Stimulated activated CD8-positive, alpha-beta memory T cell treated with anti-CD3 and anti-CD28 coated beads, Interleukin-7, amount 100 ng/mL, for 48 hours (primary cell): ENCODE data around the gene VEGFC.

ENCODE experiments used
- DNase-seq, 2 donors: peaks; one replicate each; pipeline ENCODE4 v3.0.0-alpha.2; 2020; ENCODE audit warnings: low read depth in 1 of 2; ENCODE audit errors: extremely low read depth in 1 of 2

Gene VEGFC

DNA sequence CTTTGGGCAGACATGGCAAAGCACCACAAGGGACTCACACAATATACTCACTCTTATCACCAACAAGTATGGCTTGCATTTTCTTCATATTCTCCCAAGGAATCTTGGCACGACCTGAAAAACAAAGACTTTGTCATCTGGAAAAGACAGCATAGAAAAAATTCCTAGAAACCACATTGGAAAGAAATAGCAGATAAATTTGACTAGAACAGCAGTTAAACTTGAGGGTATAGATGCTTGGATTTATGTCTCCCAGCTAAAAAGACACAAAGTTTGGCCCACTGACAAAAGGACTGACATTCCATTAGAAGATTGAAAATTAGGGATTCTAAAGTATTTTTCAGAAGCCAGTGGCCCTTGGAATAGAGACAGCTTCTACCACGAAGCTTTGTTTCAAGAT lies 6.9 kb upstream of the VEGFC start:
- DNase-seq, result no peak

DNA sequence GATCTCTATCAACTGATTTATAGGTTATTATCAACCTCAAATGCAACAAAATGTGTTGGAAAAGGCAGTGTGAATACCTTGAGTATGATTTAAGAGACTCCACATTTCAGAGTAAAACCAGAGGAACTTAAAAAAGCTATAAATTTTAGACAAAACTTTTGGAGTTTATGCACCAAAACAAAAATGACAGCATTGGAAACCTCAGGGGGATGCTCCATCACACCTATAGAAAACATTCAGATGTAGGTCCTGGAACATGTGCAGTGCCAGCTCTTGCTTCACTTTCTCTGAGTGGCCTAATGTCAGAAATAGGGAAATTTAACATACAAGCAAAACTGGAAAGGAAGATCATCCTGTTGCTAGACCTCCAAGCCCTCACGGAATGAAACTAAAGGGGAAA lies 5.8 kb upstream of the VEGFC start:
- DNase-seq, result no peak

DNA sequence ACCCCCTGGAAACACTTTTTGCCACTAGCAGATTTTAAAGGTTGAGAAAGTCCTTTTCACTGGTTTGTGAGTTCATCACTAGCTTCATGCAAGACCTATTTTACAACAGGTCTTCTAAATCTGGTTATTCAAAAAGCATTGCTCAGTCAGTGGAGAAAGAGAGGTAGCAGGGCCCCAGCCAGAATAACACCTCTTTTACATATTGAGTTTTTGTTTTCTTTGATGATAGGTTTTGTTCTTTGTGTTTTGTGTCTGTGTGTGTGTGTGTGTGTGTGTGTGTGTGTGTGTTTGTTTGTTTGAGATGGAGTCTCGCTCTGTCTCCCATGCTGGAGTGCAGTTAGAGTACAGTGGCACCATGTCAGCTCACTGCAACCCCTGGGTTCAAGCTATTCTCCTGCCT lies 2.7 kb upstream of the VEGFC start:
- no peak for DNase-seq

DNA sequence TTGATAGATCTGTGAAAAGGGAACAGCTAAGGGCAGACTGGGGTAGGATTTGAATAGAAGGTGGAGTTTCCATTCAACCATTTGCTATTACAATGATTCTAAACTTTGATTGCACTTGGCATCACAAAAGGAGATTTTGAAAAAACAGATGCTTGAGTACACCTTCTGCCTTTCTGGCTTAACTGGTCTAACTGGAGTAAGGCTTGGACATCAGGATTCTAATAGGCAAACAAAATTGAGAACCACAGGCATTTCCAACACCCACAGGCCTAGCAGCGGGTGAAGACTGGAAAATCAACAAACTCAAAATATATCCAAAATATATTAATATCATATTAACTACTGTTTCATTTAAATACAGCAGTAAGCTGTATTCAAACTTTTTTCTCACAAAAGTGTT lies 1.9 kb upstream of the VEGFC start:
- no peak for DNase-seq

DNA sequence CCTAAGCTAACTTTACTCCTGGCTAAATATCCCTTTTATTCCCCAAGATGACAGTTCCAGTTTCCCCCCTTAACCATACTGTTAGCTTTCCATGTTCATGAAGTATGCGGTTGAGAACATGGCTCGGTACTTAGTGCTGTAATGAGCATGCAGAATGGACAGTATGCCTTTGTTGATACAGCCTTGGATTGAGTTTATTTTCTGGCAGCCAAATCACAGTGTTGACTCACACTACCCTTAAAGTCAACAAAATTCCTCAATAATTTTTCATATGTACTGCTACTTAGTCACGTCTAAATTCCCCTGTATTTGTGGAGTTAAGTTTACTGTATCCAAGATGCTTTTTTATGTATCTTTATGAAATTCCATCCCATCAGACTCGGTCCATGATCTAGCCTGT lies 1.4 kb upstream of the VEGFC start:
- DNase-seq, result no peak

DNA sequence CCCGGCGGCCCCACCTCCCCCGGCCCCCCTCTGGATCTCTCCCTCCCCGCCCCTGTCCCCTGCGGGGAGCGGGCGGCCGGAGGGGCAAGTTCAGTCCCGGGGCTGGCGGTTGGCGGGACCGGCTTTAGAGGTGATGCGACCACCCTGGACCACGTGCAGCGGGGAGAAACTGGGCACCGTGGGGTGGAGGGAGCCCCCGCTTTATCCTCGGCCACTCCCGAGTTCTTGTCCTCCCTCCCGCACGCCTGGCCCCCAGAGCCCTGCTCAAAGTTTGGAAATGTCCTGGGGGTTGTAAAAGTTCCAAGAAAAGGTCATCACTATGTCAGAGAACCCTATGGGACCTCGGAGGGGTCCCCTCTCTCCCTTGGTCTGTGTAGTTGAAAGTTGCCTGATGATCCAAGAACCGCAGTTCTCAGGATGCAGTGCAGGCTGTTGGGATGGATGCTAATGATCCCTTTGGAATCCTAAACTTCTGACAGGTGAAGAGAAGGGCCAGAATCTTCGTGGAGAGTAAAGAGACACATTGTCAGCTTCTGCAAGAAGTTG lies 411 bp upstream of the VEGFC start:
- no peak for DNase-seq

DNA sequence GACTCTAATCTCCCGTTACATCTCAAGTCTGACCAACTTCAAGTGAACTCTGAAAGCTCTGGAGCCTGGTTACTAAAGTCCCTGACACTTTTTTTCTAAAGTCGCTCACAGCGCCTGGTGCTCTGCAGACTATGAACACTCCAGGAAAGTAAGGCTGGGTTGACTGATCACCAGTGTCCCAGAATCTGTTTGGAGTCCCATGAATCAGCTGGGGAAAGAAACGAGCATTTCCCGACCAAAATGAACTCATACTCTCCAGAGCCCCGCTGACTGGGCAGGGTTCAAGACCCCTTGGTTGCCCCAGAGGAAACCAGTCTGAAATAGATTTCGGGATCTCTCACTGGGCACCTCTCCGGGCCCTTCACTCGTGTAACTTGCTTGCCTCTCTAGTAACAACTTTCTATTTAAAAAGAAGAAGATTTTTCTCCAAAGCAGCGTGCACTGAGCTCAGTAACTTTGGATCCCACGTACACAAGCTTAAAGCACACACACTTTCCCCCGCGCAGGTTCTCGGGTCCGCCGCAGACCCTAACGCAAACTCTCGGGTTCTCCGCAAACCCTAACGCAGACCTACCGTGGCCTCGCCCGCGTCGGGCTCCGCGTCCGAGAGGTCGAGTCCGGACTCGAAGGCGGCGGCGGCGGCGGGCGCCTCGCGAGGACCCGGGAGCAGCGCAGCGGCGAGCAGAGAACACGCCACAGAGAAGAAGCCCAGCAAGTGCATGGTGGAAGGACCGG lies 964 bp downstream of the VEGFC start:
- DNase-seq, result no peak

DNA sequence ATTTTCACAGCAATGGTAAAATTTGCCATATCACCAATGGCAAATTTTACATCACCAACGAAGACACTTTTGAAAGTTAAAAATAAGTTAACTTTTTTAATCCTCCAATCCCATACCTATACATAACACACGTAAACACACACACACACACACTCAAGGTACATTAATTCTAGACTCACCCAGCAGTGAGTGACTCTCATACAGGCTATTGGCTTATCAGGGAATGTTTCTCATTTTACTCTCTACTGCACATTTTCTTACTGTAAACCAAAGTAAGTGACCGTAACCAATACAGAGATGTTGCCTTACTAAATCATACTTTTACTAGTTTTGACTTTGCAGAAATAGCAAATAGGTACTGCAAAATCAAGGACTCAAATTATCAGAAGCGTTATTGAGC lies 2.3 kb downstream of the VEGFC start:
- DNase-seq, result no peak

DNA sequence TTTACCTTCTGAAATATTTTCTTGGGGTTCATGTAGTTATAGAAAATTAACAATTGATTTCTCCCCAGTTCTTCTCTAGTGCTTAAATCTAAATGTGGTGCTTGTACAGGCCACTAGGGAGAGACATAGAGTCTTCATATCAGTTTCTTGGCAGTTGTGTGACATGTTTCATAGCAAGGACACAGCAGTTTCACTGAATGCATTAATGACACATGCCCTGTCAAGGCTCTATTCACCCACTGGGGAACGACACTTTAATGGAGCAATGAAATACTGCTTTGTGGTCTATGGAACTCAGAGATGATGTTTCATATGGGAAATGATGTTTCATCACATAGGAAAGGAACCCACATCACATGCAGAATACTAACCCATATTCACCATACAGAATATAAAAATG lies 2.8 kb downstream of the VEGFC start:
- DNase-seq, result no peak

DNA sequence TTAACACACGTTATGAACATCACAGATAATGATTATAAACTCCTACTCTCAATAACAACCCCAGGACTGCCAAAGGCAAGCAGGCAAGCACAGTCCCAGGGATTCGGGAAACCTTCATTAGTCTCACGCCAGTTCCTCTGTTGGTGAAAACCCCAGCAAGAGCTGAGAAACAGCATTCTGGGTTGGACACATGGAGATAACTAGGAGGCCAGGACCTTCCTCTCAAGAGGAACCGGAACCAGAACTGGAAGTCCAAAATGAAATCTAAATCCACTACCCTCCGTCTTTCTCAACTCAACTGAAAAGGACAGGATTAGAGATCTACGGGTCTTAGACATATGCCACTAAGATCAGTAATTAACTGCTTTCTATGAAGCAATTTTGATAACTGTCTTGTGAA lies 3.8 kb downstream of the VEGFC start:
- DNase-seq, result no peak

DNA sequence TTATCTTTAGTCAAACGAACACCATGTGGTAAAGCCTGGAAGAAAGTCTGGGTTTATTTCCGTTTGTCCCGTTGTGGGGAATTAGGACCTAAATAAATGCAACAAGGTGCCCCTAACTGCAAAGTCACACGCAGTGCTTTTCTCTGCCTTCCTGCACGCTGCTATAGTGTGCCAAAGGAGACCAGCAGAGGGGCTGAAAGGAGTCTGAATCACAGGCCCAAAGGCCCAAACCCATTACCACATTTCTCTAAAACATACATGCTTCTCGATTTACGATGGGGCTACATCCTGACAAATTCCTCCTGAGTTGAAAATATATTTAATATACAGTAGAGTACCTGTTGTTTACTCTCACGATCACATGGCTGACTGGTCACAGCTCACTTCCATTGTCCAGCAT lies 4.5 kb downstream of the VEGFC start:
- no peak for DNase-seq

DNA sequence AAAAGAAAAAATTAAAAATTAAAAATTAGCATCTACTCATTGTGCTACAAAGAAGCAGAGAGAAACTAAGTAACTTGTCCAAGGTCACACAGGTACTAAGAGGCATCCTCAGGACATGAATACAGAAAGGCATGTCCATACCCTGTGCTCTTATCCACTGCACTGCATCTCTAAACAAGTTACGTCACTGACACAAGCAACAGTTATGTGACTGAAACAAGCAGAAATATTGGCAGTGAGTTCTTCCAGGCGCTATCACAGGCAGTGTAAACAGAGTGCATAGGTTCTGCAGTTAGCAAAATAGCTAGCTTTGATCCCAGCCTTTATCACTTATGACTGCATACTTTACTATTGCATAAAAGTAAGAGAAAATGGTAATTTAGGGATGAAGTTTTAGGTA lies 7.9 kb downstream of the VEGFC start:
- no peak for DNase-seq

DNA sequence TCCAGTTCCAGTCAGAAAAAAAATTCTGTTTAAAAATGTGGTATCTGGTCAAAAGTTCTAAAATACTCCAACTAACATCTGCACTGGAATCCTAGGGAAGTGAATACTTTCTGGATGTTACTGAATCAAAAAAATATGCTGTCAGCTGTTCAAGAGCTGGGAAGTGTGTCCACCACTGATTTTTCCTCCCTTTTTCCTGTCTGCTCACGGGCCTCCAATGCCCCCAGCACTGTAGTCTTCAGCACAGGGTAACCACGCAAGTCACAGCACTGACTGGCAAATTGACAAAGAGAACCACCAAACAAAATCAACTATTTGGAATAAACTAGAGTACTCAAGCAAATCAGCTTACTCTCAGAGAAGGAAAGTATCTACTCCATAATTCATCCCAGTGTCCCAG lies 9.9 kb downstream of the VEGFC start:
- no peak for DNase-seq

DNA sequence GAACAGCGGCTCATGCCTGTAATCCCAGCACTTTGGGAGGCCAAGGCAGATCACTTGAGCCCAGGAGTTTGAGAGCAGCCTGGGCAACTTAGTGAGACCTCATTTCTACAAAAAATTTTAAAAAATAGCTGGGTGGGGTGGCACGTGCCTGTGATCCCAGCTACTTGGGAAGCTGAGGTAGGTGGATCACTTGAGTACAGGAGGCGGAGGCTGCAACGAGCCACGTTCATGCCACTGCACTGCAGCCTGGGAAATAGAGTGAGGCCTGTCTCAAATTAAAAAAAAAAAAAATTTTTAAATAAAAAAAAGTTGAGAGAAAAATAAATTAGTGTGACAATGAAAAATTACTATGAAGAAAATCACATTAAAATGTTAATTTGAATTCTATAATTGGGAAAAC lies 10.5 kb downstream of the VEGFC start:
- no peak for DNase-seq

DNA sequence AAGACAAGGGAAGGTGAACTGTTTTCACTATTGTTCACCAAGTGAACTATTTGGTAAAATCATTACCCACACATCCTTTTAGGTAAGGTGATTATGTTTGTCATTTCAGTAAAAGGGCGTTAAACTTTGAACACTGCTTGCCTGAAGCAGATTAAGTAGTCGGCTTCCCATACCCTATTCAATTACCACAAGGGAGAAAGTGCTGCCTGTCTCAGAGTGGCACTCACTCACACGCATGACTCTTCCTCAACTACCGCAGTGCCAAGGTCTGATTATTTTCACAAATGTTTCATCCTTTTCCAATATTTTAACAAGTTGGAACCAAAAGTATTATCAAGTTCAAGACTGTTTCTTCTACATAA lies 11.0 kb downstream of the VEGFC start:
- no peak for DNase-seq

DNA sequence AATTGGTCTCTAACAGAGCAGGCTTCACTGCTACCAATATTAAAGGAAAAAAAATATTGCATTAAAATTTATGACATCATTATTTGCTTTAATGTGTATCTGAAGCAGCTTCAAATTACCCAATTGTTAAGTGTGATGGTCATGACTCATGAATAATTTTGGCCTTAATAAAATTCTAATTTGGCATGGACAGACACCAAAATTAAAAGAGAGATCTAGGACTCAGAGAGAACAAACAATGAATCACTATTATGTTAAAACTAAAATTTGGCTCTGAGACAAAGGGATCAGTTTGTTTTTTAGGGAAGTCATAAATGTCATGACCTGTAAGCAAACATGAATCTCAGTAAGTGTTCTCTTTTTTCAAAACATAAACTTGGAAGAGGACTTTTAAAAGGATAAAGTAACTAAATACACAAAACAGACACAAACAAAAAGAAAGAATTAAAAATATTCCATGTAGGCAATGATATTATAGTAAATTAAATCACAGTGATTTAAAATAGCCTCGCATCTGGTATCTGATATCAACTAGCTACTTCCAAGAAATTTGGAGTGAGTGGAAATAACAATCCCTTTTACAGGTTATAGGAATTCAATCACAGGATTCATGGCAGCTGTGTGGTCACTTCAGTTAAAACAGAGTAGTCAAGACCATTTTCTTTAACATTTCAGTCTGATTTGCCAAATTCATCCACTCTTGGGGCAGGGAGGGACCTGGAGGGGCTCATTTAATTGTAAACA lies 11.6 kb downstream of the VEGFC start:
- DNase-seq, result no peak

DNA sequence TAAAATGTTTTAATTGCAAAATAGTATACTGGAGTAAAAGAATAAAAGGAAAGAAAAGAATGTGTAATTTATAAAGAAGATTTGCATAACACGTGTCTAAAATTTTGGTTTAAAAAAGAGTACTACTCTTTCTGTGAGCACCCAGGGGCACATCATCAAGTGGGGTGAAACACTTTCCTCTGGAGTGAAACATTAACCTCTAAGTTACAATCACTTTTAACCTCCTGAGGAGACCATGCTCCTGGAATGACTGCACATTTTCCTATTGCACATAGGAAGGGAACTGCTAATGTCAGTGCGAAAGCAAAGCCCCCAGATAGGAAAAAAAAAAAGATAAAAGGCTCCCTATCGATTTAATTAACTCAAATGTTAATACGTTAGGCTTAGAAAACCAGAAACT lies 13.3 kb downstream of the VEGFC start:
- DNase-seq, result no peak

DNA sequence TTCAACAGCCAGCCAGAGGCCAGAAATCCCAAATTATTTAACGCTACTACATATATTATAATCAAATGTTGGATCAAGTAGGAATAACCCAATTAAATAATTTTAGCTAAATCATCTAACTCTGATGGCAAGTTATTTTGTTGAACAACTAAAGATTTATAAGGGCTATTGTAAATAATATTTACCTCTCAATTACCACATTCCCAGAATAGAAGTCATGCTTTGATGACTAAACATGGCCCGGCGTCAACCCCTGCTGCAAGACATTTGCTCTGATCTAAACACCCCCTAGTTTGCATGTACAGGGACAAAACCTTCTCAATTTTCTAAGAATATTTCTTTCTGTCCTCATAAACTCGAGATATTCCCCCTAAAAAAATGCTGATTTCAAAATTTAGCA lies 14.2 kb downstream of the VEGFC start:
- DNase-seq, result no peak

DNA sequence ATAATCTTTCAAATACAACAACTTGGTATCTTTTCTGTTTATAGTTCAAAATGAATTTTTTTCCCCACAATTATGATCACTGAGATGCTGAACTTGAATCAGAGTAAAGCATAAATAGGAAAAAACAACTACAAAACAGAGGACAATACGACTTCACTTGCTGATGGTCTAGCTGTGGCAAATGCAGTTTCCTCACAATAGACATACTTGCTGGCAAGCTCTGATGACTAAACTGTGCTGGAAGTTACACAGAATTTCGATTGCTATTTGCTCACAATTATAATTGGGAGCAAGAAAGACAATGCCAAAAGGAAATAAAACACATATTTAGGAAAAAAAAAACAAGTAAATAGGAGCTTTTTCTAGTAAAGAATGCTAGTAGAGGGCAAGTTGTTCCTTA lies 14.7 kb downstream of the VEGFC start:
- DNase-seq, result no peak

DNA sequence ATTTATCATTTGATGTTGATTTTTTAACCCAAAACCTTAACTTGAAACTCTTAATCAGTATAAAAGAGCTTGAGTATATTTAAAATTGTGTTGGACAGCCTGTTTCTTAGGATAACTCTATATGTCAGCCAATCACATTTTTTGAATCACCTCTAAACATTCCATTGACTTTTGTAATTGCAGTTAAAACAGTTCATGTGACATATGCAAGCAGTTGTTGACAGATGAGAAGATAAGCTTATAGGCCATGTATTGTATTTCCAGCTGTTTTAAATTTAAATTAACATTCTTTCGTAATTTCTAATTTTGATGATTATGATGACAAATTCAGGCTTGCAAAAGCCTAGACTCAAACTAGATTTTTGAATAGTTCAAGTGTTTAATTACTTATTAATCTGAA lies 17.4 kb downstream of the VEGFC start:
- DNase-seq, result no peak

DNA sequence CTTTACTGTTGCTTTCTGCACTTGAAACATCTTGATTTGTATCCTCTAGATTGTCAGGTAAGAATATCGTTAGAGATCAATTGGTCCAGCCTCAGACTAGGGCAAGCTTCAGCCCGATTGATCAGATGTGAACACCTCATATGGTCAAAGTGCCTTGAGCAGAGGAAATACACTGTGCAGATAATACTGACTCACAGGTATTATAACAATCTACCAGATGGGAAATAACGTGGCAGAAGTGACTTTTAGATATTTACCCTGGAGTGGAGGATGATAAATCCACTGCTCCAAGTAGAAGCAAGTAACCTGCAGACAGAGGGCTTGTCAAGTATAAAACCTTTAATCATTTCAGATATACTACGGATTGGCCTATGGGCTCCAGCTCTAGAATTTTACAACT lies 17.9 kb downstream of the VEGFC start:
- DNase-seq, result no peak

DNA sequence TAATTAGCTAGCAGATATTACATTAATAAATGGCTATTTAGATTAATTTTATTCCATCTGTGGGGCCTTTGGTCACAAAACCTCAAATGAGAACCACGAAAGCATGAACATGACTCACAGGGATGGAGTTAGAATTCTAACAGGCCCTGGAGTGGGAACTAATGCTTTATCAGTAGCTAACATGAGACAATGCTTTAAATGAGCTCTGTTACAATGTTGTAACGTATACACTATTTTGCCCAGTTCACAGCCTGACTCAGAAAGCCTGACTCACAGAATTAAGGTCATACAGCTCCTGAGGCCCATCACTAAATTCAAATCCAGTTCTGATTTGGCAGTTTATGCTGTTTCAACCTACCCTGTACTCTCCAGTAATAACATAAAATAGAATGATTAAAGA lies 23.2 kb downstream of the VEGFC start:
- DNase-seq, result no peak

DNA sequence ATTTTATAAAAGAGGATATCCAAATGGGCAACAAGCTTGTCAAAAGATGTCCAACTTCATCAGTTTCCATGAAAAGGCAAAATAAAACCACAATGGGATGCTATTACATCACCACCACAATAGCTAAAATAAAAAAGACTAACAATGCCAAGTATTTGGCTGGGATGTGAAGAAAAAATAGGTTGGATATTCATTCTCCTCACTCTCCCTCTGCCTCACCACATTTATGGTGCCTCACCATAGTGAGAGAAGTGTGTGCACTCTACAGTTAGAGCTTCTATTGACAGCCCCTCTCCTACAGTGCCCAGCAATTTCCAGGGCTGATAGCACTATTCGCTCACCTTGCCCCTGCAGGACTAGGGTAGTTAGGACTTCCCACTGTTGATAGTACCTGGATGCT lies 25.5 kb downstream of the VEGFC start:
- no peak for DNase-seq
